Measurements from ENCODE around the gene ATP10B.

- no peak for TF ChIP-seq SMAD3 (CRISPR knock-in tag; IDR thresholded peaks at IDR 0.05; ENCODE audit: borderline replicate concordance)
- no peak for TF ChIP-seq CTCF (IDR thresholded peaks at IDR 0.05)
- TF ChIP-seq JUN (CRISPR knock-in tag; IDR thresholded peaks at IDR 0.05): no peak
- TF ChIP-seq ESRRA (CRISPR knock-in tag; IDR thresholded peaks at IDR 0.05; ENCODE audit: borderline replicate concordance): no peak
- no peak for TF ChIP-seq FOXJ3 (CRISPR knock-in tag; IDR thresholded peaks at IDR 0.05; ENCODE audit: borderline replicate concordance)
- no peak for TF ChIP-seq SP1 (CRISPR knock-in tag; conservative IDR thresholded peaks at IDR 0.05)
- no peak for TF ChIP-seq RELA (CRISPR knock-in tag; IDR thresholded peaks at IDR 0.05; ENCODE audit: borderline replicate concordance)
- no peak for TF ChIP-seq CBFB (CRISPR knock-in tag; IDR thresholded peaks at IDR 0.05; ENCODE audit: low read depth)
- no peak for TF ChIP-seq OVOL2 (CRISPR knock-in tag; IDR thresholded peaks at IDR 0.05; ENCODE audit: borderline replicate concordance)
- TF ChIP-seq, protein P1, sequence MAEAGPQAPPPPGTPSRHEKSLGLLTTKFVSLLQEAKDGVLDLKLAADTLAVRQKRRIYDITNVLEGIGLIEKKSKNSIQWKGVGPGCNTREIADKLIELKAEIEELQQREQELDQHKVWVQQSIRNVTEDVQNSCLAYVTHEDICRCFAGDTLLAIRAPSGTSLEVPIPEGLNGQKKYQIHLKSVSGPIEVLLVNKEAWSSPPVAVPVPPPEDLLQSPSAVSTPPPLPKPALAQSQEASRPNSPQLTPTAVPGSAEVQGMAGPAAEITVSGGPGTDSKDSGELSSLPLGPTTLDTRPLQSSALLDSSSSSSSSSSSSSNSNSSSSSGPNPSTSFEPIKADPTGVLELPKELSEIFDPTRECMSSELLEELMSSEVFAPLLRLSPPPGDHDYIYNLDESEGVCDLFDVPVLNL (CRISPR knock-in tag; IDR thresholded peaks at IDR 0.05; ENCODE audit: borderline replicate concordance, low read depth): no peak
These were observed 79.2 kb downstream of the ATP10B start for GRCh38 chr5:160772854-160773253.

All from WTC11 (cell line).